Rectal smooth muscle tissue (tissue), 1 donor: ENCODE results near the gene AK9.

Experiments
- H3K27ac ChIP-seq: one replicate; pipeline ENCODE4 v1.7.0; 2013; ENCODE audit warnings: low read depth, low read length, inconsistent platforms
- H3K27me3 ChIP-seq: one replicate; pipeline ENCODE4 v1.7.0; 2013; ENCODE audit warnings: low read length; ENCODE audit not compliant: control insufficient read depth, insufficient read depth
- H3K36me3 ChIP-seq: one replicate; pipeline ENCODE4 v1.7.0; 2013; ENCODE audit warnings: low read length; ENCODE audit not compliant: control insufficient read depth, insufficient read depth
- H3K4me1 ChIP-seq: one replicate; pipeline ENCODE4 v1.7.0; 2013; ENCODE audit warnings: low read length; ENCODE audit not compliant: control insufficient read depth, insufficient read depth
- H3K4me3 ChIP-seq: one replicate; pipeline ENCODE4 v1.7.0; 2013; ENCODE audit warnings: low read length
- H3K9ac ChIP-seq: one replicate; pipeline ENCODE4 v1.7.0; 2013; ENCODE audit warnings: low read length

The AK9 gene

DNA sequence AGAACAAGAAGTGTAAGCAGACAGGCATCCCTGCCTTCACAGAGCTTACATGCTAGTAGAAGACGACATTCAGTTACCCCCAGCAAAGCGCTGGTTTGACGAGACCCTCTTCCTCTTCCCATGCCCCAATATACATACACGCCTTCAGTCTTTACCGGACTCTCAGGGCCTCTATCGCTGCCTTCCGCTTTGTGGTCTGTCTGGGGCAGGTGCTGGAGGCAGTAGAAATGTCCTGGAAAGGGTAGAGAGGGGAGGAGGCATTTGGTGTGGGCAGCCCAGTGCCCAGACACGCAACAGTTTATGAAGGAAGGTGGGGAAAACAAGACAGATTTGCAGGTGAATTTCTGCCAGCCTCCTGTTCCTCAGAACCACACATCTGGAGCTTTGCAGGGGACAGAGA is 244.5 kb downstream of the AK9 start:
- H3K4me1 ChIP-seq, result peaks cover under 1% of the 10 kb centered on the region
- no peak overlapping the region for H3K4me3 ChIP-seq
- H3K27ac ChIP-seq, result no peak overlapping the region
- no peak overlapping the region for H3K9ac ChIP-seq
- peaks cover 17% of the 10 kb centered on the region for H3K36me3 ChIP-seq
- H3K27me3 ChIP-seq, result no peaks in the 10 kb centered on the region

DNA sequence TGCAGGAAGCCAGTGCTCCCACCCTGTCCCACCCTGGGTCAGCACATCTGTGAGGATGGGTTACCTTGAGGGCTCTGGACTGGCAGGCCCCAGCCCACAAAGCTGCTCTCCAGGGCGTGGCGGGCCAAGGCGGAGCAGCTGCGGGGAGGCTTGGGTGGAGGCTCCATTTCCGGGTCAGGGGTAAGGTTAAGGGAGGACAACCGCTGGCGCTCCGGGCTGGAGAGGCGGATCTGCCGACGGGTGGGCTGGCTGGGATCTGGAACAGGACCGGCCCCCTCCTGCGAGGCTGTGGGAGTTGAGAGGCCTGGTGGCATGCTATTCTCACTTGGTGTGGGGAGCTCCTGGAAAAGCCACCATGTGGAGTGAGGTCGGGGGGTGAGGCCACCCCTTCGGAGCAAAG is 244.9 kb downstream of the AK9 start:
- no peak overlapping the region for H3K4me3 ChIP-seq
- no peaks in the 10 kb centered on the region for H3K27me3 ChIP-seq
- no peak overlapping the region for H3K9ac ChIP-seq
- peaks cover 3% of the 10 kb centered on the region for H3K4me1 ChIP-seq
- H3K36me3 ChIP-seq, result peaks cover 17% of the 10 kb centered on the region
- H3K27ac ChIP-seq, result no peak overlapping the region

DNA sequence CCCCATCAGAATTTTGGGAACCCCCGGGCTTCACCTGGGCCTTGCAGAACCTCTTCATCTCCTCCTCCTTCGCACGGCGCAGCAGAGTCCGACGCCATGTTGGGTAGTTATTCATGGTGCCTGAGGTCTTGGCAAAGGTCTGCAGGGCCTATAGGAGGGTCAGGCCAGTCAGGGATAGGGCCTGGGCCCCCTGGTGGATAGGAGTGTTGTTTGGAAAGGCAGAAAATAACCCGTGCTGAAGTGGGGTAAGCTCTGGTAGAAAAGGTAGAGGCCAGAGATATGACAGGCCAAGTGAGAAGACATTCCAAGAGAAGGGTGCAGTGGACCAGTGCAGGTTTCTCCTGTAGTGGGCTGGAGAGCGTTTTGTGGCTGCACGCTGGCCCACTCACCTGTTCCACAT is 245.6 kb downstream of the AK9 start:
- no peak overlapping the region for H3K4me3 ChIP-seq
- H3K27ac ChIP-seq, result no peak overlapping the region
- H3K9ac ChIP-seq, result no peak overlapping the region
- H3K4me1 ChIP-seq, result peaks cover 3% of the 10 kb centered on the region
- no peaks in the 10 kb centered on the region for H3K27me3 ChIP-seq
- peaks cover 17% of the 10 kb centered on the region for H3K36me3 ChIP-seq

GRCh38 chr6:109443425-109443950 is 247.5 kb downstream of the AK9 start:
- Histone ChIP-seq H3K27ac (no peak overlapping the region), H3K4me1 (peaks cover 3% of the 10 kb centered on the region), H3K9ac (no peak overlapping the region), H3K4me3 (no peak overlapping the region), H3K27me3 (no peaks in the 10 kb centered on the region), H3K36me3 (peaks cover 17% of the 10 kb centered on the region)
